Measurements from ENCODE around the gene FOXB2. TPM values are rescaled to one million over a fixed set of nuclear protein-coding genes. Genes with fewer than 3 reads are reported as not detected.
A peak's percentile ranks its signal among the peaks of the same experiment; 100 is the strongest.
"Not testable (repeated sequence)": the region's sequence is repeated elsewhere in the genome, so short reads cannot be mapped to it uniquely, and the experiment has no call there.

The FOXB2 gene
- total RNA-seq, result not detected
- 0 reads per million in 2 donors for total RNA-seq

- ATAC-seq, result no peak
- no peak within 1 kb of the TSS for H3K27ac Mint-ChIP-seq
- no peak for DNase-seq
- peaks cover 84% of the 10 kb centered on the region for H3K27me3 Mint-ChIP-seq
- H3K36me3 Mint-ChIP-seq (ENCODE audit: low read depth), result peaks cover 9% of the 10 kb centered on the region
- H3K9me3 ChIP-seq (ENCODE audit: control insufficient read depth, low read length, poor library complexity, severe bottlenecking), result no peaks in the 10 kb centered on the region
- H3K4me1 Mint-ChIP-seq, result peaks cover 30% of the 10 kb centered on the region
- peak within 1 kb of the TSS; percentile 78 for H3K4me3 Mint-ChIP-seq
Measured at GRCh38 chr9:77019236-77019925, at the start of gene FOXB2. Gene FOXB2, plus strand, starts transcription at chr9:77019655. Its CDS starts 0 bp downstream, at chr9:77019655.

- no peaks in the 10 kb centered on the region for H3K27me3 Mint-ChIP-seq
- H3K27ac Mint-ChIP-seq, result no peak overlapping the region
- ATAC-seq, result no peak
- no peaks in the 10 kb centered on the region for H3K9me3 ChIP-seq (ENCODE audit: control insufficient read depth, low read length, poor library complexity, severe bottlenecking)
- no peak overlapping the region for H3K4me3 Mint-ChIP-seq
- no peak for DNase-seq
- no peaks in the 10 kb centered on the region for H3K36me3 Mint-ChIP-seq (ENCODE audit: low read depth)
- H3K4me1 Mint-ChIP-seq, result no peaks in the 10 kb centered on the region
Measured at GRCh38 chr9:76969716-76970115, 49.7 kb upstream of the FOXB2 start.

DNA sequence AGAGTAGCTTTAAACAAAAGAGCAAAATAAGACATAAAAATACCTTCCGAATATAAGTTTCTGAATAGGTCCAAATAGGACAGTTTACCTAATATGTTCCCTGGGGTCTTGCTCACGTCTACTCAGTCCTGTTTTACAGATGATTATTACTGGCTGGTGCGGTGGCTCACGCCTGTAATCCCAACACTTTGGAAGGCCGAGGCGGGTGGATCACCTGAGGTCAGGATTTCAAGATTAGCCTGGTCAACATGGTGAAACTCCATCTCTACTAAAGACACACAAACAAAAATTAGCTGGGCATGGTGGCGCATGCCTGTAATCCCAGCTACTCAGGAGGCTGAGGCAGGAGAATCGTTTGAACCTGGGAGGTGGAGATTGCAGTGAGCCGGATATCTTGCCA lies 40.6 kb upstream of the FOXB2 start:
- not testable (repeated sequence) for H3K4me1 Mint-ChIP-seq; H3K4me3 Mint-ChIP-seq; H3K27ac Mint-ChIP-seq; H3K36me3 Mint-ChIP-seq (ENCODE audit: low read depth); H3K9me3 ChIP-seq (ENCODE audit: control insufficient read depth, low read length, poor library complexity, severe bottlenecking); ATAC-seq; DNase-seq
- H3K27me3 Mint-ChIP-seq, result peaks cover 17% of the 10 kb centered on the region

- peaks cover 19% of the 10 kb centered on the region for H3K27me3 Mint-ChIP-seq
- ATAC-seq (no peak), DNase-seq (no peak)
- H3K9me3 ChIP-seq (ENCODE audit: control insufficient read depth, low read length, poor library complexity, severe bottlenecking), result no peaks in the 10 kb centered on the region
- H3K4me3 Mint-ChIP-seq, result no peak overlapping the region
- H3K4me1 Mint-ChIP-seq, result no peaks in the 10 kb centered on the region
- no peak overlapping the region for H3K27ac Mint-ChIP-seq
- peaks cover 3% of the 10 kb centered on the region for H3K36me3 Mint-ChIP-seq (ENCODE audit: low read depth)
Measured at GRCh38 chr9:76980566-76980965, 38.9 kb upstream of the FOXB2 start.

DNA sequence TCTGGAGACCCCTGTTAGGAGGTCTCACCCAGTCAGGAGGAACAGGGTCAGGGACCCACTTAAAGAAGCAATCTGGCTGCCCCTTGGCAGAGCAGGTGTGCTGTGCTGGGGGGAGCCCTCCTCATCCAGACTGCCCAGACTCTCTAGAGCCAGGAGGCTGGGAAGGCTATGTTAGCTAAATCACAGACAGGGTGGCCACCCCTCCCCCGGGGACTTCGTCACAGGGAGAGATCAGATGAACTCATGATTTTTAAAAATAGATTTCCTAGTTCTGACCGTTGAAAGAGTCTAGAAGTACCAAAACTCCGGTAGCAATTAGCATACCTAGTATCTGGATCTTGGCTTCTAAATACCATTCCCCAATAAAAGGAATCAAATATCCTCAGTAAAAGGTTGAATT lies 35.0 kb upstream of the FOXB2 start:
- Mint-ChIP-seq H3K27me3 (peaks cover 21% of the 10 kb centered on the region), H3K27ac (no peak overlapping the region), H3K36me3 (ENCODE audit: low read depth) (no peaks in the 10 kb centered on the region), H3K4me3 (no peak overlapping the region), H3K4me1 (no peaks in the 10 kb centered on the region)
- ATAC-seq (no peak), DNase-seq (no peak)
- H3K9me3 ChIP-seq (ENCODE audit: control insufficient read depth, low read length, poor library complexity, severe bottlenecking), result no peaks in the 10 kb centered on the region

DNA sequence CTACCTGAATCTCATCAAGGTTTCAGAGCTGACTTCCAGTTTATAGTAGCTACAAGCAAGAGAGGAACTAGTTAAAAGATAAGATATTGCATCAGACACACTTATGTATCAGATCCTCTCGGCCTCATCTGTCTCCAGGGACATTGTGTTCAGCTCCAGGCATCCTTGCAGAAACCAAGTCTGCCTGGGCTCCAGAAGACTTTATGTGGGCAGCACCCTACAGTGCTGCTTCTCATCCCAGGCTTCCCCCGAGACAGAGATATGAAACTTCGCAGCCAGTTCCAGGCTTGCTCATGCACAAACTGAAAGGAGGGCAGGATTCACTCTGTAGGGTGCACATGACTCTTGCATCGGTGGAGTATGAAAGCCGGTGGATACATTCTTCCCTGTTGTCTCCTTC lies 33.9 kb upstream of the FOXB2 start:
- Mint-ChIP-seq H3K4me3 (no peak overlapping the region), H3K27me3 (peaks cover 26% of the 10 kb centered on the region), H3K36me3 (ENCODE audit: low read depth) (no peaks in the 10 kb centered on the region), H3K4me1 (no peaks in the 10 kb centered on the region), H3K27ac (no peak overlapping the region)
- H3K9me3 ChIP-seq (ENCODE audit: control insufficient read depth, low read length, poor library complexity, severe bottlenecking), result no peaks in the 10 kb centered on the region
- DNase-seq (no peak), ATAC-seq (no peak)

DNA sequence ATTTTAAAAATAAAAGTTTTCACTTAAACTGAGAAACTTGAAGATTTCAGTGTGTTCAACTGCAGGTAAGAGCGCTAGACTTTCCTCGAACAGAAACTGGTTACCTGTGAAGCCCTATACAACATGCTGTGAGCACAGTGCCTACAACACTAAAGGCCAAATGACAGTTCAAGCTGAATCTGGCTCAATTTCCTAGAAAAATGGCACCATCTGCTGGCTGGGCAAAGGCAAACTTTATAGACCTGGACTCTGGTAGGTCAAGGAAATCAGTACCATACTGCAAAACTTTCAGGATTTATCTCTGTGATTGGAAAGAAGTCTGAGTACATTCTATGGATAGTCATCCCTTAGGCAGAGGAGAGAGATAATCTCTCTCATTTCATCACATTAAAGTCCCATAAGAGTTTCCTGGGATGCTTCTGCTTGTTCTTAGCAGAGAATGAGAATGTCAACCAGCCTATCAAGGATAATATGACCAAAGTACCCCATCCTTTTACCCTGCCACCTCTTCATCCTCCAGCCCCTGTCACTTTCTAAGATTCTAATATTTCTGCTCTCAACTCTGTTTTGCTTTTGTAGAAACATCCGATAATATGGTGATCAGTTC lies 31.8 kb upstream of the FOXB2 start:
- Mint-ChIP-seq H3K4me1 (no peaks in the 10 kb centered on the region), H3K27me3 (peaks cover 37% of the 10 kb centered on the region), H3K4me3 (no peak overlapping the region), H3K36me3 (ENCODE audit: low read depth) (no peaks in the 10 kb centered on the region), H3K27ac (no peak overlapping the region)
- no peaks in the 10 kb centered on the region for H3K9me3 ChIP-seq (ENCODE audit: control insufficient read depth, low read length, poor library complexity, severe bottlenecking)
- no peak for ATAC-seq
- DNase-seq, result no peak

GRCh38 chr9:76988941-76989340 lies 30.5 kb upstream of the FOXB2 start:
- peaks cover 2% of the 10 kb centered on the region for H3K36me3 Mint-ChIP-seq (ENCODE audit: low read depth)

DNA sequence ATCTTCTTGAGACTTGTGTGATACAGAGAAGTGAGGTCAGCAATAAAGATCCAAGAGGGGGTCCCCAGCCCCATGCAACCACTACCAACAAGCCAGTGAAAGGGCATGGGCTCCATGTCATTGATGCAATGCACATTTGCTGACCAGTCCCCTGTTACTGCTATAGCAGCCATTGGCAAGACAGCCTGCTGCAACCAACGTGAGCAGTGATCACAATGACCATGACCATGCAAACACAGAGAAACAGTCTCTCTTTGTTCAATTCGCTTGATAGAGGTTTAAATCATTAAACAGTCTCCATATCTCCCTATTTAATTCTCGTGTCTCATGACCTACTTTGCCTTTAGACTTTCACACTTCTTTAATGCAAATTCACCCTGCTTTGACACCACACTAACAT lies 30.0 kb upstream of the FOXB2 start:
- no peak for DNase-seq
- H3K27ac Mint-ChIP-seq, result no peak overlapping the region
- H3K9me3 ChIP-seq (ENCODE audit: control insufficient read depth, low read length, poor library complexity, severe bottlenecking), result no peaks in the 10 kb centered on the region
- H3K36me3 Mint-ChIP-seq (ENCODE audit: low read depth), result peaks cover 2% of the 10 kb centered on the region
- ATAC-seq, result no peak
- peaks cover 41% of the 10 kb centered on the region for H3K27me3 Mint-ChIP-seq
- H3K4me1 Mint-ChIP-seq, result no peaks in the 10 kb centered on the region
- no peak overlapping the region for H3K4me3 Mint-ChIP-seq

More at GRCh38 chr9:76988941-76989340, 30.5 kb upstream of the FOXB2 start:
- H3K27me3 Mint-ChIP-seq, result peaks cover 41% of the 10 kb centered on the region
- H3K9me3 ChIP-seq (ENCODE audit: control insufficient read depth, low read length, poor library complexity, severe bottlenecking), result no peaks in the 10 kb centered on the region
- H3K4me1 Mint-ChIP-seq, result no peaks in the 10 kb centered on the region
- H3K27ac Mint-ChIP-seq, result no peak overlapping the region
- ATAC-seq (no peak), DNase-seq (no peak)
- no peak overlapping the region for H3K4me3 Mint-ChIP-seq

DNA sequence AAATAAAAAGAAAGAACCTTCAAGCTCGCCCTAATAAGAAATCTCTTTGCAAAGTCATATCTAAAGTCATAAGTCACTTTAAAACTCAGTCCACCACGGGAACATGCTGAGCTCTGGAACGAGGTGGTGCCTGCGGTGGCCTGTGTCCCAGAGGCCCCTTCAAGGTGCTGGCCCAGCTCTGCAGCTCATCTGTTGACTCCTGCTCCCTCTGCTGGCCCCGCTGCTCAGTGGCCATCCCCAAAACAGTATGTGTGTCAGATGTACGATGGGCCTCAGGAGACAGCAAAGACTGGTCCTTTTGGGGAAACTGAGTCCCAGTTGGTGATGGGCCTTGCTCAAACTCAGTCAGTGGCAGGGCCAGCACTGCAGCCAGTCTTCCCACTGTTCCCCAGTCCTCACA lies 22.8 kb upstream of the FOXB2 start:
- H3K27me3 Mint-ChIP-seq, result peaks cover 42% of the 10 kb centered on the region
- no peak overlapping the region for H3K4me3 Mint-ChIP-seq
- ATAC-seq (no peak), DNase-seq (no peak)
- H3K36me3 Mint-ChIP-seq (ENCODE audit: low read depth), result peaks cover 2% of the 10 kb centered on the region
- no peak overlapping the region for H3K27ac Mint-ChIP-seq
- no peaks in the 10 kb centered on the region for H3K9me3 ChIP-seq (ENCODE audit: control insufficient read depth, low read length, poor library complexity, severe bottlenecking)
- no peaks in the 10 kb centered on the region for H3K4me1 Mint-ChIP-seq

DNA sequence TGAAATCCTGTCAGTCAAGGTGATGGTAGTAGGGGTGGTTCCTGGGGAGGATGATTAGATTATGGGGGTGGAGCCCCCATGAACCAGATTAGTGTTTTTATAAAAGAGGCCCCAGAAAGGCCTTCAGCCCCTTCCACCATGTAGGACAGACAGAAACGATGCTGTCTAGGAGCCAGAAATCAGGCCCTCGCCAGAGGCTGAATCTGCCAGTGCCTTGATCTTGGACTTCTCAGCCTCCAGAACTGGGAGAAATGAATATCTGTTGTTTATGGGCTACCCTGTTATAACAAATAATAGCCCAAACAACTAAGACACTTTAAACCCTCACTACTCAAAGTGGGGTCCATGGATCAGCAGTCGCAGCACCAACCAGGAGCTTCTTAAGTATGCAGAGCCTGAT lies 20.2 kb upstream of the FOXB2 start:
- H3K4me1 Mint-ChIP-seq, result no peaks in the 10 kb centered on the region
- H3K27me3 Mint-ChIP-seq, result peaks cover 53% of the 10 kb centered on the region
- no peak overlapping the region for H3K4me3 Mint-ChIP-seq
- DNase-seq (no peak), ATAC-seq (no peak)
- H3K9me3 ChIP-seq (ENCODE audit: control insufficient read depth, low read length, poor library complexity, severe bottlenecking), result peaks cover 2% of the 10 kb centered on the region
- H3K27ac Mint-ChIP-seq, result no peak overlapping the region
- no peaks in the 10 kb centered on the region for H3K36me3 Mint-ChIP-seq (ENCODE audit: low read depth)

GRCh38 chr9:77000330-77000729 lies 19.1 kb upstream of the FOXB2 start:
- Mint-ChIP-seq H3K36me3 (ENCODE audit: low read depth) (no peaks in the 10 kb centered on the region), H3K4me1 (no peaks in the 10 kb centered on the region), H3K4me3 (no peak overlapping the region), H3K27ac (no peak overlapping the region), H3K27me3 (peaks cover 60% of the 10 kb centered on the region)
- H3K9me3 ChIP-seq (ENCODE audit: control insufficient read depth, low read length, poor library complexity, severe bottlenecking), result peaks cover 2% of the 10 kb centered on the region
- no peak for DNase-seq
- ATAC-seq, result no peak

- H3K36me3 Mint-ChIP-seq (ENCODE audit: low read depth), result no peaks in the 10 kb centered on the region
- H3K4me1 Mint-ChIP-seq, result peaks cover 2% of the 10 kb centered on the region
- H3K9me3 ChIP-seq (ENCODE audit: control insufficient read depth, low read length, poor library complexity, severe bottlenecking), result peaks cover 2% of the 10 kb centered on the region
- no peak for DNase-seq
- no peak overlapping the region for H3K27ac Mint-ChIP-seq
- H3K4me3 Mint-ChIP-seq, result no peak overlapping the region
- ATAC-seq, result no peak
- peaks cover 62% of the 10 kb centered on the region for H3K27me3 Mint-ChIP-seq
Measured at GRCh38 chr9:77003366-77003765, 16.1 kb upstream of the FOXB2 start.

DNA sequence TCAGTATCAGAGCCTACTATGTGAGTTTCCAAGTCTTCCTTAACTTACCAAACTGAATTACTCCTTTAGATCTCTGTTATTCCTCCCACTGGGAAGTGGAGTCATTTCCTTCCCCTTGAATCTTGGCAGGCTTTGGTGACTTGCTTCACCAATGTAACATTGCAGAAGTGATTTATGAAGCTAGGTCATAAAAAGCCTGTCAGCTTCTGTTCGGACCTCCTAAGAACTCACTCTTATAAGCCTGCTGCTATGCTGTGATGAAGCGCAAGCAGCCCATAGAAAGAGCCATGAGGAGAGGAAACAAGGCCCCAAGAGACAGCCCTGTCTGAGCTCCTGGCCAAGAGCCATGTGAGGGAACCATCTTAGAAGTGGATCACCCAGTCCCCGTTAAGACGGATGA lies 14.2 kb upstream of the FOXB2 start:
- H3K9me3 ChIP-seq (ENCODE audit: control insufficient read depth, low read length, poor library complexity, severe bottlenecking), result peaks cover 2% of the 10 kb centered on the region
- peaks cover 2% of the 10 kb centered on the region for H3K4me1 Mint-ChIP-seq
- no peak overlapping the region for H3K4me3 Mint-ChIP-seq
- DNase-seq (no peak), ATAC-seq (no peak)
- peaks cover 59% of the 10 kb centered on the region for H3K27me3 Mint-ChIP-seq
- H3K27ac Mint-ChIP-seq, result no peak overlapping the region
- no peaks in the 10 kb centered on the region for H3K36me3 Mint-ChIP-seq (ENCODE audit: low read depth)

Measured in T-helper 17 cell (primary cell).